GM12874 (cell line): ENCODE results near the gene TMEM150B.

Source experiments
- CTCF ChIP-seq: IDR thresholded peaks from 2 replicates; pipeline ENCODE4 v1.5.1; 2011; ENCODE audit warnings: low read depth, mild to moderate bottlenecking, control low read depth, low read length, moderate library complexity; ENCODE audit not compliant: insufficient read depth

TMEM150B gene

GRCh38 chr19:55339889-55340783 is 15.0 kb upstream of the TMEM150B start:
- no peak for TF ChIP-seq CTCF

- TF ChIP-seq CTCF = 0 out of 2 replicates have a peak, but pooled peaks have one; percentile 2
These were observed 14.2 kb upstream of the TMEM150B start, which contains the start of gene KMT5C for GRCh38 chr19:55339105-55339888. Gene KMT5C, plus strand, starts transcription at chr19:55339876. Its CDS starts 2,061 bp downstream, at chr19:55341937.

- no peak for TF ChIP-seq CTCF
These were observed 11.0 kb upstream of the TMEM150B start for GRCh38 chr19:55336101-55336500.

- TF ChIP-seq CTCF = no peak
These were observed 8.7 kb upstream of the TMEM150B start for GRCh38 chr19:55333870-55334269.

GRCh38 chr19:55324662-55325061 is 479 bp downstream of the TMEM150B start:
- no peak for TF ChIP-seq CTCF

- no peak for TF ChIP-seq CTCF
These were observed 2.8 kb downstream of the TMEM150B start for GRCh38 chr19:55322204-55322885.
